ENCODE results near the gene GSTK1.

DNA sequence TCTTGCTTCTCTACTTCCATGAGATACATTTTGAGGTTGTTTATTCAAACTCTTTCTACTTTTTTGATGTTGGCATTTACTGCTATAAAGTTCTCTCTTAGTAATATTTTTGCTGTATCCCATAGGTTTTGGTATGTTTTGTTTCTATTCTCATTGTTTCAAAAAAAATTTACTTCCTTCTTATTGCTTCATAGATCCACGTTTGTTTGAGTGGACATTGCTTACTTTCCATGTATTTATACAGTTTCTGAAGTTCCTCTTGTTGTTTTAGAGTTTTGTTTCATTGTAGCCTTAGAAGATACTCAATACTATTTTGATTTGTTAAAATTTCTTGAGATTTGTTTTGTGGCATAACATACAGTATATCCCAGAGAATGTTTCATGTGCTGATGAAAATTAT lies 27.7 kb upstream of the GSTK1 start:
- no peak for TF ChIP-seq GABPA (IDR thresholded peaks at IDR 0.05; ENCODE audit: borderline replicate concordance, insufficient read depth, low read length)
- TF ChIP-seq, protein P1, sequence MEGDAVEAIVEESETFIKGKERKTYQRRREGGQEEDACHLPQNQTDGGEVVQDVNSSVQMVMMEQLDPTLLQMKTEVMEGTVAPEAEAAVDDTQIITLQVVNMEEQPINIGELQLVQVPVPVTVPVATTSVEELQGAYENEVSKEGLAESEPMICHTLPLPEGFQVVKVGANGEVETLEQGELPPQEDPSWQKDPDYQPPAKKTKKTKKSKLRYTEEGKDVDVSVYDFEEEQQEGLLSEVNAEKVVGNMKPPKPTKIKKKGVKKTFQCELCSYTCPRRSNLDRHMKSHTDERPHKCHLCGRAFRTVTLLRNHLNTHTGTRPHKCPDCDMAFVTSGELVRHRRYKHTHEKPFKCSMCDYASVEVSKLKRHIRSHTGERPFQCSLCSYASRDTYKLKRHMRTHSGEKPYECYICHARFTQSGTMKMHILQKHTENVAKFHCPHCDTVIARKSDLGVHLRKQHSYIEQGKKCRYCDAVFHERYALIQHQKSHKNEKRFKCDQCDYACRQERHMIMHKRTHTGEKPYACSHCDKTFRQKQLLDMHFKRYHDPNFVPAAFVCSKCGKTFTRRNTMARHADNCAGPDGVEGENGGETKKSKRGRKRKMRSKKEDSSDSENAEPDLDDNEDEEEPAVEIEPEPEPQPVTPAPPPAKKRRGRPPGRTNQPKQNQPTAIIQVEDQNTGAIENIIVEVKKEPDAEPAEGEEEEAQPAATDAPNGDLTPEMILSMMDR (IDR thresholded peaks at IDR 0.05; ENCODE audit: control extremely low read depth in 1 of 3, insufficient read depth in 1 of 3, low read depth in 1 of 3, low read length in 3 of 3), result no peak
